NOMO-1 treated with DMSO at 0.1 percent for 48 hours (cell line): ENCODE results near the gene CNOT2.
"Not testable (repeated sequence)": the region's sequence is repeated elsewhere in the genome, so short reads cannot be mapped to it uniquely, and the experiment has no call there.

ENCODE experiments used
- DNase-seq: peaks from one replicate; lab custom pipeline; 2025; ENCODE audit not compliant: unreplicated experiment; lab: John Stamatoyannopoulos, UW

The CNOT2 gene

GRCh38 chr12:70360218-70360617 lies 117.0 kb downstream of the CNOT2 start:
- DNase-seq, result no peak

DNA sequence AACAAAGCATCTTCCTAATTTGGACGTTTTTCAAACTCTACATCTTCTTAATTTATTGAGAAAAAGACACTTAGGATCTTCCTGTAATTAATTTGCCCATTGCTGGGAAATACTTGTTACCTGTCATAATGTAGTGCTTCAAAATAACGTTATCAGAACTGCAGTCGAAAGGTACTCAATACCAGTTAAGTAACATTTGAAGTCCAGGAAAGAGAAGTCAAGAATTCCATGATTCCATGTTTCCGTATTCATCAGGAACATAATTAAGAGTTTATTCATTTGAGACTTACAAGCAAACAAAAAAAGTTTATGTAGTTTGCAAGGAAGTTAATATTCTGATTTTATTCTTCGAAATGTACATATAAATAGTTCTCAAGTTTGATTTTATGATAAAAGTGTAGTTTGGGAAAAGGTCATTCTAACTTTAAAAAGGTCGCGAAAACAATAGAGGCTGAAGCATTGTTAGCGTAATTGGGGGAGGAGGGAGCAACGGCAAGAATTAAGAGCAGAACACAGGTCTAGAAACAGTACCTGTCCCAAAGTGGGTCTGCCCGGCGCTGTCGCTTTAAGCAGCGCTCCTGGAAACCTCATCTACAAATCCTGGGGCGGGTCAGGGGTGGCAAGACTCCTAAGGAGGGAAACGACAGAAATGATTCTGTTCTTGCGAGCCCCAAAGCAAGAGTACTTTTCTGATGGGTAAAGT lies 121.6 kb downstream of the CNOT2 start:
- no peak for DNase-seq

GRCh38 chr12:70365398-70365647 lies 122.1 kb downstream of the CNOT2 start:
- DNase-seq, result no peak

DNA sequence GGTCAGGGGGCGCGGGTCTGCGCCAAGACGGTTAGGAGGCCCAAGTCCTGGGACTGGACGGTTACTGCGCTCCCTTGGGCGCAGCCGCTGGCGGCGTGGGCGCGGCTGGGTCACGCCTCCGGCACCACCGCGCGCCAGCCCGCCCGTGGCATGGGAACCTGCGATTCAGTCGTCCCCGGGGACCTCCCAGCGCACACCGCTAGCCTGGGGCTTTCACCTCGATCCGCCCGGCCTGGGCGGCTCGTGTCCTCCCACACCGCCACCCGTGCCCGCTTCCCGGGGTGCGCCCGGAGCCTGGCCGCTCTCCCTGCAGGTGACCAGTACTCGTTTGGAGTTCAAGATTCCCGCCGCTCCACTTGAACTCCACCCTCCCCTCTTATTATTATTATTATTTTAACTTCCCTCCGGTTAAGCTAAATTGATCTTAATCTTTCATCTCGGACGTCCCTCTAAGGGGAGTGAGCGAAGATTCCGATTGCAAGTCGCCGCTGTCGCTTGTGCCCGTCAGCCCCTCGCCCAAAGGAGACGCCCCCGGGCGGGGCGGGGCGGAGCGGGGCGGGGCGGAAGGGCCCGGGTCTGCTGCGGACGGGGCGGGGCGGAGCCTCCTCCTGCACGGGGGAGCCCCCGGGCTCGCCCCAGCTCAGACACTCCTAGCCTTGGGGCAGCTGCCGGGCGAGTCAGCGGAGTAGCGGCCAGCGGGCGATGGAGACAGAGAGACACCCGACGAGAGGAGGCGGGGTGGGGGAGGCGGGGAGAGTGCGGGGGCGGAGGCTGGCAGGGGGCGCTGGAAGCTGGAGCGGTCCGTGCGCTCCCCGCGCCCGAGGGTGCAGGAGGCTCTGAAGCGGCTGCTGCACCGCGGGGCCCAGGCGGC lies 122.7 kb downstream of the CNOT2 start, which contains the start of gene KCNMB4:
KCNMB4 (plus strand) TSS at position 643 of the 871 bp plus-strand sequence. CDS start 445 bp downstream, outside the sequence.
- no peak for DNase-seq

DNA sequence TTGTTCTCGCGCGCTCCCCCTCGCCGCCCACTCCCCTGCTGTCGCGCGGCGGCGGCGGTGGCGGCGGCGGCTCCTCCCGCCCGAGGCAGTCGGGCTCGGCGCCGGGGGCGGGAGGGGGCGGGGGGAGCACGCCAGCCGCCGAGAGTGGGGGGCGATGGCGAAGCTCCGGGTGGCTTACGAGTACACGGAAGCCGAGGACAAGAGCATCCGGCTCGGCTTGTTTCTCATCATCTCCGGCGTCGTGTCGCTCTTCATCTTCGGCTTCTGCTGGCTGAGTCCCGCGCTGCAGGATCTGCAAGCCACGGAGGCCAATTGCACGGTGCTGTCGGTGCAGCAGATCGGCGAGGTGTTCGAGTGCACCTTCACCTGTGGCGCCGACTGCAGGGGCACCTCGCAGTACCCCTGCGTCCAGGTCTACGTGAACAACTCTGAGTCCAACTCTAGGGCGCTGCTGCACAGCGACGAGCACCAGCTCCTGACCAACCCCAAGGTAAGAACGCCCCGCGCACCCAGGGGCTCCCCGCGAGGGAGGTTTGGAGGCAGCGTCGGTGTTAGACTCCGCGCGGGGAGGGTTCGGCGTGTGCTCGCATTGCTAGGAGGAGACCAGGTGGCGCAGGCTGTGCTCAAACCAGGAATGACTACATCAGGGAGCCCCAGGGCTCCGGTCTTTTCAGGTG lies 123.5 kb downstream of the CNOT2 start:
- DNase-seq, result peak; percentile 51

DNA sequence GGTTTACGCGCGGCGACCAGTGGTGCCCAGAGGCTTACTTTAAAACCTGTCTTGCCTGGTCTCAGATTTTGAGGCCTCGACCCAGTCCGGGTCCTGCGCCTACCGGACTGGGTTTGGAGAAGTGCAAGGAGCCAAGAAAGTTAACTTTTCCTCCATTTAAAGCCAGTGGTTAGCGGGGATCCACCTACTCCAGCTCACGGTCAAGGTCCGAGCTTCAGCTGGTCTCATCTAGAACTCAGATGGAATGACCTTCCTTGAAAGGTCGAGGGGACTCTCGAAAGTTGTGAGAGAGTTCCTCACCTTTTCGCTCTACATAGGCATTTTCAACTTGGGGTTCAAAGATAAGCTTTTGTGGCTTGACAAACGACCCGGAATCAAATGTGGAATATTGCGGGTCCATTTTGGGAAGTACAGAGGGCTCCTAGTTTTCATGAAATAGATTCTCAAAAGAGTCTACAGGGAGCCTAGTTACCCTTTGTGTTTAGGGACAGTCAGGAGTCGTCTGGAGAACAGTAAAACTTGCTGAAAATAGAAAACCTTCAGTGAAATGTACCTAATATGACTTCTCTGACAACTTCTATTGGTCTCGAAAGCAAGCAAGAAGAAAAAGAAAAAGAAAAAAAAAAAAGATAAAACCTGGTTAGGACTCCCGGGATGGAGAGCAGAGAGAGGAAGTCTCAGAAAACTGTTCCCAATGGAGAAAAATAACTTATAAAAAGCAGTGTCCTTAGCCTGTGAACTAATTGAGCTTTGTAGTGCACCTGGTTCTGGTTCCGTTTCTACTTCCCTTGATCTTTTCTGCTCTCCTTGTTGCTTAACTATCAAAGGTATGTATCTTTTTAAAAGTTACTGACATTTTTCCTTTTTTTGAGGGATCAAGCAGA lies 124.3 kb downstream of the CNOT2 start:
- DNase-seq, result no peak

- no peak for DNase-seq
Observed at GRCh38 chr12:70372881-70373280, 129.6 kb downstream of the CNOT2 start.

DNA sequence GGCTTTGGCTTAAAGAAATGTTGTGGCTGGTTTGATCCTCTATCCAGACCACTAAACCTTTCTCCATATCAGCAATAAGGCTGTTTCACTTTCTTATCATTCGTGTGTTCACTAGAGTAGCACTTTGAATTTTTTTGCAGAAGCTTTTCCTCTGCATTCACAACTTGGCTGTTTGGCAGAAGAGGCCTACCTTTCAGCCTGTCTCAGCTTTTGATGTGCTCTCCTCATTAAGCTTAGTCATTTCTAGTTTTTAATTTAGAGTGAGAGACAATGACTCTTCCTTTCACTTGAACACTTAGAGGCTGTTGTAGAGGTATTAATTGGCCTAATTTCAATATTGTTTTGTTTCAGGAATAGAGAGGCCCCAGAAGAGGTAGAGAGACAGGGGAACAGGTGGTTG lies 136.6 kb downstream of the CNOT2 start:
- DNase-seq, result no peak

- DNase-seq, result no peak
Observed at GRCh38 chr12:70383484-70383883, 140.3 kb downstream of the CNOT2 start.

DNA sequence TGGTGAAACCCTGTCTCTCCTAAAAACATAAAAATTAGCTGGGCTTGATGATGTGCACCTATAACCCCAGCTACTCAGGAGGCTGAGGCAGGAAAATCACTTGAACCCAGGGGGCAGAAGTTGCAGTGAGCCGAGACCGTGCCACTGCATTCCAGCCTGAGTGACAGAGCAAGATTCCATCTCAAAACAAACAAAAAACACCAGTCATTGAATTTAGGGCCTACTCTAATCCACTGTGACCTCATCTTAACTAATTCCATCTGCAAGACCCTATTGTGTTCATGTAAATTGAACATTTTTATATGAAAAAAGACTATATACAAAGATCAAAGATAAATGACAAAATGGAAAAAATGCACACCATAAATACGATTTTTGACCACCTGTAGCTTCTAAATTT lies 140.7 kb downstream of the CNOT2 start:
- no peak for DNase-seq

- DNase-seq, result no peak
Observed at GRCh38 chr12:70386771-70387170, 143.5 kb downstream of the CNOT2 start.

DNA sequence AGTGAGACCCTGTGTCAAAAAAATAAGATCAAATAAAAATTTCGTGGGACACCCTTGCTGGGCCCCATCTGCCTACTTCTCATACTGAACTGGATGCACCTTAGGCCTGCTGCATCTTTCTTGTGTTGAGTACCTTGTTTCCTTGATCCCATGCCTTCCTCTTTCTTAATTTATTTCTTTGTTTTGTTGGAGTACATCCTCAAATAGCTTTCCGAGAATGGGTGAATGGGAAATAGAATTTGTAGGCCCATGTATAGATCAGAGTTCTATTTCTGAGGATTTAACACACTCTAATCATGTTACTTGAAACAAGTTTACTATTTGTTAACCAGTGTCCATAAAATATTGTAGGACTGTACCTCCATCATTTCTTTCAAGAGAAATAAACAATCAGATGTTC lies 146.4 kb downstream of the CNOT2 start:
- DNase-seq, result no peak

- DNase-seq, result not testable (repeated sequence)
Observed at GRCh38 chr12:70392631-70393030, 149.4 kb downstream of the CNOT2 start.

DNA sequence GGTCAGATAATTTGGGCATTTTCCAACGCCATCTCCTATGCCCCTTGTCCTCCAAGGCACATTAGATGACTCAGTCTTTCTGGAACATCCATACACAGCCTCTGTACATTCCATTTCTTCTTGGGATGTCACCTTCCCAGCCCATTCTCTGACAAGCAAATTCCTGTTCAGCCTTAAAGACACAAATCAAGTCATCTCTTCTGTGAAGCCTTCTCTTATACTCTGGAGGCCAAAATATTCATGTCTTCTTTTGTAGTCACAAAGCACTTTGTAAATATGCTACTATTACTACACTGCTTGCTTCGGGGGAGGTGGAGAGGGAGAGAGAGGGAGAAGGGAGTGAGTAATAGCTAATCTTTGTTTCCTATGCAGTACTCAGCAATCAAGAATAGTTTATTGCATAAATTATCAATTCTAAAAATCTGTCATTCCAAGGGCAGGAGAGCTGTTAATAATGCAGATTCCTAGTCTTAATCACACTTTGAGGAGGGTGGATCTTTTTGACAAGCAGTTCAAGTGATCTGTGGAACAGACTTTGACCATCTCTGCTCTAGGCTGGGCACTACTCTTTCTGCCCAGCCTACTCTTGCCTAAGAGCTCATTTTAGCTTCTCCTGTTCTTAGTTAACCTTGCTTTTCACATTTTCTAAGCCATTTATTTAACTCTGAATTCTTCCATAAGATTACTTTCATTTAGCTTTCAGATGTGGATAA lies 150.7 kb downstream of the CNOT2 start:
- no peak for DNase-seq

DNA sequence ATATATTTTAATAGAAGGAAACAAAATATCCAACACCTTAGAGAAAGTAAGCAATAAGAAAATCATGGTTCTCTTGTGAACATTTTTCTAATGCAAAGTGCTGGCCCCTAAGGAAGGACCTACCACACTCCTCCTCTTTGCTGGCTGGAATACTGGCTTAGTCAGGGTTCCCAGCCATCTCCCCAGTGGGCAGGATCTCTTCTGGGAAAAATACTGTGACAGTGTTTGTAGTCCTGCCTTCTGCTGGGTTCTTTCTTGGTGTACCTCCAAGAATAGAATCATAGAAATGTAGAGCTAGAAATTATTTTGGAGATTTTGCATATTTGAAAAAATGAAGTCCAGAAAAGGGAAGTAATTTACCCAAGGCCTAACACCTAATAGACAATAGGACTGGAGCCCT lies 154.8 kb downstream of the CNOT2 start:
- no peak for DNase-seq

DNA sequence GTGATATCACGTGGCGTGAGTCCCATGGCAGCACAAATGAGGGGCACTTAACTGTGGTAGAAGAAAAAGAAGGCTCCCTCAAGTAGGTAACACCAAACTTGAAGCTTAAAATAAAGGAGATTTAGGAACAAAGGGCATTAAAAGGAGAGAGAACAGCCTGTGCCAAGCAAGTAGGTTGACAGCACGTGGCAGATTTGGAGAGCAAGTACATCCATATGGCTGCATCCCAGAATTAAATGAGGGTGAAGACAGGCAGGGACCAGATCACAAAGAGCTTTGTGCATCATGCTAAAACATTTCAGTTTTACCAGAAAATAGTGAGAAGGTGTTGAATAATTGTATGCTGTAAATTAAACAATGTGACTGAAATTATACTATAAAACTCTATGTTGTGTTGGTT lies 155.6 kb downstream of the CNOT2 start:
- no peak for DNase-seq

GRCh38 chr12:70399311-70399710 lies 156.1 kb downstream of the CNOT2 start:
- DNase-seq, result no peak

DNA sequence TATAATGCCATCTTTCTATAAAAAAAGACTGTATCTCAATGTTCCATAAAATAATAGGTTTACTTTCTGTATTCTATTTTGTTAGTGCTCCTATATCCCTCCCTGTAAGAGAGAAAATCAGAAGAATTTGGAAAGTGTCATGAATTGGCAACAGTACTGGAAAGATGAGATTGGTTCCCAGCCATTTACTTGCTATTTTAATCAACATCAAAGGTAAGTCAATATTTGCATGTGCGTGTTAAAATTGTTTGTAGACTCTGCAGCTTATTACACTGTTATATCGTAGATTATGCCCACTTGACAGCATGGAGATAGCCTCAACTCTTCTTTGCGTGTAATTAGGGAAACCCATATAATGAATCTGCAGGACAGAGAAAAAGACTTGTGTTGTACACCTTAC lies 156.9 kb downstream of the CNOT2 start:
- no peak for DNase-seq

DNA sequence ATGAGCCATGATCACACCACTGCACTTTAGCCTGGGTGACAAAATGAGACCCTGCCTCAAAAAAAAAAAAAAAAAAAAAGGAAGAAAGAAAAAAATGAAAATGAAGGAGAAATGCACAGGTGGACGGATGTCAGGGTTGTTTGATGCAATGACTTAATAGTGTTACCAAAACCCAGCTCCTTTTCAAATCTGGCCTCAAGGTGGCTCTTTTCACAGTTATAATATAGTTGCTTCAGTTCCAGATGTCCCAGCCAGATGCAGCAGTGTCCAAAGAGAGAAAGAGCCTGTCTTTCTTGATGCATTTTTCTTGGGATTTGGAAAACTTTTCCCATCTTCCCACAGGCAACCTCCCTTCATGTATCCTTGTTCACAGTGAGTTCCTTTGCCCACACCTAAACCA lies 159.4 kb downstream of the CNOT2 start:
- DNase-seq, result no peak

DNA sequence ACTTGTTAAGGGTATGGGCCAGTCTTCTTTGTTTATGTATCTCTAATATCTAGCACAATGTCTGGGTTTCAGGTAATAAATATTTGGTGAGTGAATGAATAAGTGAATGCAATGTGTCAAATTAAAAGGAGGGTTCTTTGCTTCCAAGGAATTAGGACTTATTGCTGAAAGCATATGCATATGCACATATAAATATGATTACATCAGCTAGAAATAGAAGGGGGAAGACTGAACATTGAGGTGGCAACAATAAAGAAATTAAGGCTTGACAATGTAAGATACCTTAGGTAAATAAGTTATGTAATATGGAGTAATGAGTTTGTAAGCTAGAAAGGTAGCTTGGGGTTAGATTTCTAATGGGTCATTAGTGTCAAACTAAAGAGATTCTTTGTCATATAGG lies 160.6 kb downstream of the CNOT2 start:
- no peak for DNase-seq
